GM23338 (cell line): ENCODE results near the gene PCDHGB3.

ENCODE experiments used
- CREB1 ChIP-seq: fragments of 250-450 bp; sonication (Bioruptor Pico); IDR thresholded peaks from 2 replicates; pipeline ENCODE4 v1.5.0; 2020; ENCODE audit warnings: low read depth, mild to moderate bottlenecking, moderate library complexity
- EZH2 ChIP-seq: fragments of 200-600 bp; sonication (generic); IDR thresholded peaks from one replicate; pipeline ENCODE4 v1.8.0; 2017; ENCODE audit warnings: antibody characterized with exemption, mild to moderate bottlenecking, low read depth; ENCODE audit not compliant: unreplicated experiment
- EZH2phosphoT487 ChIP-seq: fragments of 200-600 bp; sonication (generic); IDR thresholded peaks from one replicate; pipeline ENCODE4 v1.8.1; 2018; ENCODE audit warnings: antibody characterized with exemption; ENCODE audit not compliant: unreplicated experiment
- JUNB ChIP-seq: IDR thresholded peaks from one replicate; pipeline ENCODE4 v1.6.1; 2016; ENCODE audit warnings: antibody characterized with exemption; ENCODE audit not compliant: unreplicated experiment
- NANOG ChIP-seq: IDR thresholded peaks from 2 replicates; pipeline ENCODE4 v1.6.1; 2016; ENCODE audit warnings: antibody characterized with exemption, borderline replicate concordance
- POLR2AphosphoS5 ChIP-seq: IDR thresholded peaks from 2 replicates; pipeline ENCODE4 v1.6.1; 2016; ENCODE audit warnings: antibody characterized with exemption, low read depth
- STAT1 ChIP-seq: IDR thresholded peaks from one replicate; pipeline ENCODE4 v1.6.1; 2016; ENCODE audit warnings: antibody characterized with exemption; ENCODE audit not compliant: unreplicated experiment
- ZNF114 ChIP-seq: fragments of 250-450 bp; sonication (Bioruptor Pico); IDR thresholded peaks from 2 replicates; pipeline ENCODE4 v1.5.0; 2020; ENCODE audit warnings: mild to moderate bottlenecking, moderate library complexity
- ZNF331 ChIP-seq: fragments of 250-450 bp; sonication (Bioruptor Pico); IDR thresholded peaks from 2 replicates; pipeline ENCODE4 v1.5.0; 2020; ENCODE audit warnings: low read depth, mild to moderate bottlenecking, moderate library complexity
- ZNF462 ChIP-seq: fragments of 250-450 bp; sonication (Bioruptor Pico); IDR thresholded peaks from 2 replicates; pipeline ENCODE4 v1.5.0; 2020; ENCODE audit warnings: mild to moderate bottlenecking, moderate library complexity
- TF ChIP-seq, protein P1 (sequence below), 2 experiments: fragments of 200-600 bp in 1 of 2; sonication (generic) in 1 of 2; conservative IDR thresholded peaks; 2 replicates each; pipeline versions ENCODE4 v1.5.1 to v1.6.1; 2016 to 2017; ENCODE audit warnings: antibody characterized with exemption in 2 of 2, low read depth in 2 of 2, mild to moderate bottlenecking in 2 of 2, moderate library complexity in 1 of 2
- TF ChIP-seq, protein P2 (sequence below): IDR thresholded peaks from 2 replicates; pipeline ENCODE4 v1.6.1; 2016; ENCODE audit warnings: antibody characterized with exemption
- TF ChIP-seq, protein P3 (sequence below): IDR thresholded peaks from one replicate; pipeline ENCODE4 v1.6.1; 2018; ENCODE audit warnings: antibody characterized with exemption; ENCODE audit not compliant: unreplicated experiment

DNA sequence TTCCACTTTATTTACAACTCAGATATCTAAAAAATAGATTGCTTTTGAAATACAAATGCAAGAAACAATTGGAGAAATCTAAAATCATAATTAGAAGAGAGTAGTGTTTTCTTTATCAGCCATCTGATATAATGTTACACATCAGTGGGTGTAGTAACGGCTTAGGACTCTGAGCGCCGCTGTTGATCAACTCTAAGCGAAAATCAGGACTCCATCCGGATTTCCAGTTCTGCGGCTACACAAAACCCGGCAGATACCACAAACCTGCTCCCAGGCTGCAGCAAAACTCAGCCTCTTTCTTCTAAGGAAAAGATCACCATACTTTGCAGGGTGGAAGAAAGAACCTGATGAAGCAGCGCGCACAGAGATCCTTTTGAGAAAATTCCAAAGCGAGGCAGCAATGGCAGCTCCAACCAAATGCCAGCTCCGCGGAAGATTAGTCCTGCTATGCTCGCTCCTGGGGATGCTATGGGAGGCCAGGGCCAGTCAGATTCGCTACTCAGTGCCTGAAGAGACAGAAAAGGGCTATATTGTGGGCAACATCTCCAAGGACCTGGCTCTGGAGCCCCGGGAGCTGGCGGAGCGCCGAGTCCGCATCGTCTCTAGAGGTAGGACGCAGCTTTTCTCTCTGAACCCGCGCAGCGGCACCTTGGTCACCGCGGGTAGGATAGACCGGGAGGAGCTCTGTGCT lies 32.7 kb downstream of the PCDHGB3 start, which contains the start of gene PCDHGA9:
- TF ChIP-seq, protein P1, sequence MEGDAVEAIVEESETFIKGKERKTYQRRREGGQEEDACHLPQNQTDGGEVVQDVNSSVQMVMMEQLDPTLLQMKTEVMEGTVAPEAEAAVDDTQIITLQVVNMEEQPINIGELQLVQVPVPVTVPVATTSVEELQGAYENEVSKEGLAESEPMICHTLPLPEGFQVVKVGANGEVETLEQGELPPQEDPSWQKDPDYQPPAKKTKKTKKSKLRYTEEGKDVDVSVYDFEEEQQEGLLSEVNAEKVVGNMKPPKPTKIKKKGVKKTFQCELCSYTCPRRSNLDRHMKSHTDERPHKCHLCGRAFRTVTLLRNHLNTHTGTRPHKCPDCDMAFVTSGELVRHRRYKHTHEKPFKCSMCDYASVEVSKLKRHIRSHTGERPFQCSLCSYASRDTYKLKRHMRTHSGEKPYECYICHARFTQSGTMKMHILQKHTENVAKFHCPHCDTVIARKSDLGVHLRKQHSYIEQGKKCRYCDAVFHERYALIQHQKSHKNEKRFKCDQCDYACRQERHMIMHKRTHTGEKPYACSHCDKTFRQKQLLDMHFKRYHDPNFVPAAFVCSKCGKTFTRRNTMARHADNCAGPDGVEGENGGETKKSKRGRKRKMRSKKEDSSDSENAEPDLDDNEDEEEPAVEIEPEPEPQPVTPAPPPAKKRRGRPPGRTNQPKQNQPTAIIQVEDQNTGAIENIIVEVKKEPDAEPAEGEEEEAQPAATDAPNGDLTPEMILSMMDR (conservative IDR thresholded peaks at IDR 0.05; ENCODE audit: low read depth in 2 of 2) = peak; percentile 45 to 48
- TF ChIP-seq EZH2phosphoT487 = no peak
- no peak for TF ChIP-seq EZH2
- TF ChIP-seq POLR2AphosphoS5 = no peak
- no peak for TF ChIP-seq JUNB
- TF ChIP-seq, protein P2, sequence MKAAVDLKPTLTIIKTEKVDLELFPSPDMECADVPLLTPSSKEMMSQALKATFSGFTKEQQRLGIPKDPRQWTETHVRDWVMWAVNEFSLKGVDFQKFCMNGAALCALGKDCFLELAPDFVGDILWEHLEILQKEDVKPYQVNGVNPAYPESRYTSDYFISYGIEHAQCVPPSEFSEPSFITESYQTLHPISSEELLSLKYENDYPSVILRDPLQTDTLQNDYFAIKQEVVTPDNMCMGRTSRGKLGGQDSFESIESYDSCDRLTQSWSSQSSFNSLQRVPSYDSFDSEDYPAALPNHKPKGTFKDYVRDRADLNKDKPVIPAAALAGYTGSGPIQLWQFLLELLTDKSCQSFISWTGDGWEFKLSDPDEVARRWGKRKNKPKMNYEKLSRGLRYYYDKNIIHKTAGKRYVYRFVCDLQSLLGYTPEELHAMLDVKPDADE = no peak
- TF ChIP-seq, protein P3, sequence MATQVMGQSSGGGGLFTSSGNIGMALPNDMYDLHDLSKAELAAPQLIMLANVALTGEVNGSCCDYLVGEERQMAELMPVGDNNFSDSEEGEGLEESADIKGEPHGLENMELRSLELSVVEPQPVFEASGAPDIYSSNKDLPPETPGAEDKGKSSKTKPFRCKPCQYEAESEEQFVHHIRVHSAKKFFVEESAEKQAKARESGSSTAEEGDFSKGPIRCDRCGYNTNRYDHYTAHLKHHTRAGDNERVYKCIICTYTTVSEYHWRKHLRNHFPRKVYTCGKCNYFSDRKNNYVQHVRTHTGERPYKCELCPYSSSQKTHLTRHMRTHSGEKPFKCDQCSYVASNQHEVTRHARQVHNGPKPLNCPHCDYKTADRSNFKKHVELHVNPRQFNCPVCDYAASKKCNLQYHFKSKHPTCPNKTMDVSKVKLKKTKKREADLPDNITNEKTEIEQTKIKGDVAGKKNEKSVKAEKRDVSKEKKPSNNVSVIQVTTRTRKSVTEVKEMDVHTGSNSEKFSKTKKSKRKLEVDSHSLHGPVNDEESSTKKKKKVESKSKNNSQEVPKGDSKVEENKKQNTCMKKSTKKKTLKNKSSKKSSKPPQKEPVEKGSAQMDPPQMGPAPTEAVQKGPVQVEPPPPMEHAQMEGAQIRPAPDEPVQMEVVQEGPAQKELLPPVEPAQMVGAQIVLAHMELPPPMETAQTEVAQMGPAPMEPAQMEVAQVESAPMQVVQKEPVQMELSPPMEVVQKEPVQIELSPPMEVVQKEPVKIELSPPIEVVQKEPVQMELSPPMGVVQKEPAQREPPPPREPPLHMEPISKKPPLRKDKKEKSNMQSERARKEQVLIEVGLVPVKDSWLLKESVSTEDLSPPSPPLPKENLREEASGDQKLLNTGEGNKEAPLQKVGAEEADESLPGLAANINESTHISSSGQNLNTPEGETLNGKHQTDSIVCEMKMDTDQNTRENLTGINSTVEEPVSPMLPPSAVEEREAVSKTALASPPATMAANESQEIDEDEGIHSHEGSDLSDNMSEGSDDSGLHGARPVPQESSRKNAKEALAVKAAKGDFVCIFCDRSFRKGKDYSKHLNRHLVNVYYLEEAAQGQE = no peak
- no peak for TF ChIP-seq CREB1 (CRISPR knock-in tag)
- TF ChIP-seq ZNF114 (CRISPR knock-in tag) = no peak
- TF ChIP-seq STAT1 = no peak
- no peak for TF ChIP-seq NANOG
- no peak for TF ChIP-seq ZNF331 (CRISPR knock-in tag)
- TF ChIP-seq ZNF462 (CRISPR knock-in tag) = no peak
